Measurements from ENCODE around the gene PHC3.

DNA sequence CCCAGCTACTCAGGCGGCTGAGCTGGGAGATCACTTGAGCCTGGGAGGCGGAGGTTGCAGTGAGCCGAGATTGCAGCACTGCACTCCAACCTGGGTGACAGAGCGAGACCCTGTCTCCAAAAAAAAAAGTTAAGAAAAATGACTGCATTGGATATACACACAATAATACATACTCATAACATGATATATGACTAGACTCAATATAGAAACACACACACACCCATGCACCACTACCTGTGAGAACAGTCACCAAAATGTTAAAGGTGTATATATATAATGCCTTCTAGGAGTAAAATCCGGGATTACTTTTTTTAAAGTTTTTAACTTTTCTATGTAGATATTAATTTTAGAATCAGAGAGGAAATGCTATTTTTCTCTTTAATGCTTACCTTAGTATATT lies 25.9 kb downstream of the PHC3 start:
- TF ChIP-seq, protein P1, sequence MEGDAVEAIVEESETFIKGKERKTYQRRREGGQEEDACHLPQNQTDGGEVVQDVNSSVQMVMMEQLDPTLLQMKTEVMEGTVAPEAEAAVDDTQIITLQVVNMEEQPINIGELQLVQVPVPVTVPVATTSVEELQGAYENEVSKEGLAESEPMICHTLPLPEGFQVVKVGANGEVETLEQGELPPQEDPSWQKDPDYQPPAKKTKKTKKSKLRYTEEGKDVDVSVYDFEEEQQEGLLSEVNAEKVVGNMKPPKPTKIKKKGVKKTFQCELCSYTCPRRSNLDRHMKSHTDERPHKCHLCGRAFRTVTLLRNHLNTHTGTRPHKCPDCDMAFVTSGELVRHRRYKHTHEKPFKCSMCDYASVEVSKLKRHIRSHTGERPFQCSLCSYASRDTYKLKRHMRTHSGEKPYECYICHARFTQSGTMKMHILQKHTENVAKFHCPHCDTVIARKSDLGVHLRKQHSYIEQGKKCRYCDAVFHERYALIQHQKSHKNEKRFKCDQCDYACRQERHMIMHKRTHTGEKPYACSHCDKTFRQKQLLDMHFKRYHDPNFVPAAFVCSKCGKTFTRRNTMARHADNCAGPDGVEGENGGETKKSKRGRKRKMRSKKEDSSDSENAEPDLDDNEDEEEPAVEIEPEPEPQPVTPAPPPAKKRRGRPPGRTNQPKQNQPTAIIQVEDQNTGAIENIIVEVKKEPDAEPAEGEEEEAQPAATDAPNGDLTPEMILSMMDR (IDR thresholded peaks at IDR 0.05; ENCODE audit: poor library complexity, severe bottlenecking): no peak
- TF ChIP-seq RAD21 (conservative IDR thresholded peaks at IDR 0.05) (no peak), EZH2 (IDR thresholded peaks at IDR 0.05; ENCODE audit: borderline replicate concordance, insufficient read depth, low read length, poor library complexity, severe bottlenecking) (no peak), EP300 (conservative IDR thresholded peaks at IDR 0.05; ENCODE audit: poor library complexity, severe bottlenecking) (no peak), POLR2AphosphoS5 (IDR thresholded peaks at IDR 0.05) (no peak), MXI1 (conservative IDR thresholded peaks at IDR 0.05; ENCODE audit: poor library complexity, severe bottlenecking) (no peak), SMC3 (conservative IDR thresholded peaks at IDR 0.05; ENCODE audit: poor library complexity) (no peak), TAF1 (IDR thresholded peaks at IDR 0.05; ENCODE audit: low read depth) (no peak)
- TF ChIP-seq, protein P2, sequence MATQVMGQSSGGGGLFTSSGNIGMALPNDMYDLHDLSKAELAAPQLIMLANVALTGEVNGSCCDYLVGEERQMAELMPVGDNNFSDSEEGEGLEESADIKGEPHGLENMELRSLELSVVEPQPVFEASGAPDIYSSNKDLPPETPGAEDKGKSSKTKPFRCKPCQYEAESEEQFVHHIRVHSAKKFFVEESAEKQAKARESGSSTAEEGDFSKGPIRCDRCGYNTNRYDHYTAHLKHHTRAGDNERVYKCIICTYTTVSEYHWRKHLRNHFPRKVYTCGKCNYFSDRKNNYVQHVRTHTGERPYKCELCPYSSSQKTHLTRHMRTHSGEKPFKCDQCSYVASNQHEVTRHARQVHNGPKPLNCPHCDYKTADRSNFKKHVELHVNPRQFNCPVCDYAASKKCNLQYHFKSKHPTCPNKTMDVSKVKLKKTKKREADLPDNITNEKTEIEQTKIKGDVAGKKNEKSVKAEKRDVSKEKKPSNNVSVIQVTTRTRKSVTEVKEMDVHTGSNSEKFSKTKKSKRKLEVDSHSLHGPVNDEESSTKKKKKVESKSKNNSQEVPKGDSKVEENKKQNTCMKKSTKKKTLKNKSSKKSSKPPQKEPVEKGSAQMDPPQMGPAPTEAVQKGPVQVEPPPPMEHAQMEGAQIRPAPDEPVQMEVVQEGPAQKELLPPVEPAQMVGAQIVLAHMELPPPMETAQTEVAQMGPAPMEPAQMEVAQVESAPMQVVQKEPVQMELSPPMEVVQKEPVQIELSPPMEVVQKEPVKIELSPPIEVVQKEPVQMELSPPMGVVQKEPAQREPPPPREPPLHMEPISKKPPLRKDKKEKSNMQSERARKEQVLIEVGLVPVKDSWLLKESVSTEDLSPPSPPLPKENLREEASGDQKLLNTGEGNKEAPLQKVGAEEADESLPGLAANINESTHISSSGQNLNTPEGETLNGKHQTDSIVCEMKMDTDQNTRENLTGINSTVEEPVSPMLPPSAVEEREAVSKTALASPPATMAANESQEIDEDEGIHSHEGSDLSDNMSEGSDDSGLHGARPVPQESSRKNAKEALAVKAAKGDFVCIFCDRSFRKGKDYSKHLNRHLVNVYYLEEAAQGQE (IDR thresholded peaks at IDR 0.05; ENCODE audit: borderline replicate concordance): no peak

All from neural cell (in vitro differentiated cells).